ENCODE measurements around the gene TAS2R31.

Gene TAS2R31

GRCh38 chr12:11015775-11016430, 15.3 kb downstream of the TAS2R31 start:
- no peak for DNase-seq (ENCODE audit: low read depth)
- no peak overlapping the region for H3K4me3 ChIP-seq (ENCODE audit: low read depth, low read length)

- H3K4me3 ChIP-seq (ENCODE audit: low read depth, low read length): no peak overlapping the region
- peak; percentile 21 for DNase-seq (ENCODE audit: low read depth)
Observed at GRCh38 chr12:11014234-11014633, 17.0 kb downstream of the TAS2R31 start.

GRCh38 chr12:11007608-11008007, 23.6 kb downstream of the TAS2R31 start:
- no peak for DNase-seq (ENCODE audit: low read depth)
- no peak overlapping the region for H3K4me3 ChIP-seq (ENCODE audit: low read depth, low read length)

GRCh38 chr12:10998204-10998603, 33.0 kb downstream of the TAS2R31 start, which contains the start of gene TAS2R20:
TSS of gene TAS2R20 (minus strand) at chr12:10998304. CDS start at chr12:10997875, 429 bp downstream.
- H3K4me3 ChIP-seq (ENCODE audit: low read depth, low read length): no peak within 1 kb of the TSS
- no peak for DNase-seq (ENCODE audit: low read depth)

- DNase-seq (ENCODE audit: low read depth): no peak
- no peak overlapping the region for H3K4me3 ChIP-seq (ENCODE audit: low read depth, low read length)
Observed at GRCh38 chr12:10994307-10994706, 36.9 kb downstream of the TAS2R31 start.

GRCh38 chr12:10989107-10989506, 42.1 kb downstream of the TAS2R31 start:
- H3K4me3 ChIP-seq (ENCODE audit: low read depth, low read length): no peak overlapping the region
- no peak for DNase-seq (ENCODE audit: low read depth)

GRCh38 chr12:10986812-10987211, 44.4 kb downstream of the TAS2R31 start, which contains the start of gene TAS2R50:
TSS of gene TAS2R50 (minus strand) at chr12:10986912. CDS start at chr12:10986860, 52 bp downstream.
- H3K4me3 ChIP-seq (ENCODE audit: low read depth, low read length): no peak within 1 kb of the TSS
- no peak for DNase-seq (ENCODE audit: low read depth)

GRCh38 chr12:10982244-10982643, 49.0 kb downstream of the TAS2R31 start:
- H3K4me3 ChIP-seq (ENCODE audit: low read depth, low read length): no peak overlapping the region
- DNase-seq (ENCODE audit: low read depth): no peak
